GM19099 (cell line): ENCODE data around the gene PDE4D.

Experiments
- POLR2A ChIP-seq: IDR thresholded peaks from 3 replicates; pipeline ENCODE4 v1.6.1; 2011; ENCODE audit warnings: low read depth; ENCODE audit not compliant: insufficient read length; ENCODE audit errors: extremely low read depth

Gene PDE4D

GRCh38 chr5:59005934-59006701 is 887.4 kb downstream of the PDE4D start:
- TF ChIP-seq POLR2A, result no peak

GRCh38 chr5:59003641-59004040 is 889.9 kb downstream of the PDE4D start:
- no peak for TF ChIP-seq POLR2A

GRCh38 chr5:59003124-59003523 is 890.4 kb downstream of the PDE4D start:
- TF ChIP-seq POLR2A, result no peak

- no peak for TF ChIP-seq POLR2A
Measured at GRCh38 chr5:59002162-59002825, 891.2 kb downstream of the PDE4D start.

GRCh38 chr5:59001716-59002115 is 891.8 kb downstream of the PDE4D start:
- TF ChIP-seq POLR2A, result no peak

GRCh38 chr5:59001154-59001553 is 892.4 kb downstream of the PDE4D start:
- TF ChIP-seq POLR2A, result no peak

- no peak for TF ChIP-seq POLR2A
Measured at GRCh38 chr5:59000211-59000610, 893.3 kb downstream of the PDE4D start.

- TF ChIP-seq POLR2A, result no peak
Measured at GRCh38 chr5:58999804-59000203, 893.7 kb downstream of the PDE4D start.

GRCh38 chr5:58998544-58998943 is 895.0 kb downstream of the PDE4D start:
- TF ChIP-seq POLR2A, result no peak

- TF ChIP-seq POLR2A, result no peak
Measured at GRCh38 chr5:58993461-58993860, 900.1 kb downstream of the PDE4D start.

- TF ChIP-seq POLR2A, result no peak
Measured at GRCh38 chr5:58988938-58989337, 904.6 kb downstream of the PDE4D start.

GRCh38 chr5:58987193-58987592 is 906.3 kb downstream of the PDE4D start:
- TF ChIP-seq POLR2A, result no peak

- no peak for TF ChIP-seq POLR2A
Measured at GRCh38 chr5:58986281-58986680, 907.2 kb downstream of the PDE4D start.

- no peak for TF ChIP-seq POLR2A
Measured at GRCh38 chr5:58985759-58986158, 907.8 kb downstream of the PDE4D start.

- TF ChIP-seq POLR2A, result no peak
Measured at GRCh38 chr5:58985311-58985710, 908.2 kb downstream of the PDE4D start.
